Liver (tissue), 9 donors: ENCODE results near the gene CAPS. TPM values are rescaled to one million over a fixed set of nuclear protein-coding genes. Genes with fewer than 3 reads are reported as not detected.

Experiments
- DNase-seq: peaks from one replicate; pipeline ENCODE4 v3.0.0-alpha.2; 2017; ENCODE audit warnings: low spot score
- H3K27ac ChIP-seq, 2 donors: one replicate each; pipeline ENCODE4 v1.7.0; 2013; ENCODE audit warnings: inconsistent platforms in 2 of 2, low read length in 2 of 2, control low read depth in 1 of 2, low read depth in 1 of 2, mild to moderate bottlenecking in 1 of 2
- H3K27me3 ChIP-seq, 4 donors: one replicate each; pipeline versions ENCODE4 v1.6.1 to v1.7.0; 2013; ENCODE audit warnings: low read length in 3 of 4, inconsistent platforms in 1 of 4, mild to moderate bottlenecking in 1 of 4, moderate library complexity in 1 of 4; ENCODE audit not compliant: control insufficient read depth in 4 of 4, insufficient read depth in 4 of 4
- H3K36me3 ChIP-seq, 4 donors: one replicate each; pipeline versions ENCODE4 v1.6.1 to v1.7.0; 2013; ENCODE audit warnings: low read length in 3 of 4, mild to moderate bottlenecking in 3 of 4, low read depth in 1 of 4, moderate library complexity in 1 of 4; ENCODE audit not compliant: control insufficient read depth in 4 of 4, insufficient read depth in 3 of 4
- H3K4me1 ChIP-seq, 4 donors: one replicate each; pipeline versions ENCODE4 v1.6.1 to v1.7.0; 2013; ENCODE audit warnings: low read length in 3 of 4, mild to moderate bottlenecking in 3 of 4, moderate library complexity in 1 of 4; ENCODE audit not compliant: control insufficient read depth in 4 of 4, insufficient read depth in 4 of 4
- H3K4me3 ChIP-seq, 3 donors: one replicate each; pipeline versions ENCODE4 v1.6.1 to v1.7.0; 2013; ENCODE audit warnings: low read length in 3 of 3, control low read depth in 1 of 3, low read depth in 1 of 3, mild to moderate bottlenecking in 1 of 3
- H3K9ac ChIP-seq, 2 donors: one replicate each; pipeline ENCODE4 v1.7.0; 2013; ENCODE audit warnings: low read length in 2 of 2, mild to moderate bottlenecking in 2 of 2, moderate library complexity in 2 of 2, control low read depth in 1 of 2, low read depth in 1 of 2
- H3K9me3 ChIP-seq, 4 donors: one replicate each; pipeline versions ENCODE4 v1.6.1 to v1.7.0; 2013; ENCODE audit warnings: low read length in 3 of 4; ENCODE audit not compliant: control insufficient read depth in 4 of 4
- EGR1 ChIP-seq, 2 donors: IDR thresholded peaks; 2 replicates each; pipeline ENCODE4 v1.6.1; 2016 to 2018; ENCODE audit warnings: antibody characterized with exemption in 2 of 2, low read depth in 2 of 2
- FOXA1 ChIP-seq: IDR thresholded peaks from 2 replicates; pipeline ENCODE4 v1.6.1; 2016; ENCODE audit warnings: antibody characterized with exemption
- FOXA2 ChIP-seq: IDR thresholded peaks from 2 replicates; pipeline ENCODE4 v1.6.1; 2016; ENCODE audit warnings: antibody characterized with exemption
- GABPA ChIP-seq, 2 donors: IDR thresholded peaks in 1 of 2; conservative IDR thresholded peaks in 1 of 2; 2 replicates each; pipeline ENCODE4 v1.6.1; 2016; ENCODE audit warnings: antibody characterized with exemption in 2 of 2, mild to moderate bottlenecking in 1 of 2, moderate library complexity in 1 of 2
- HNF4A ChIP-seq, 2 donors: conservative IDR thresholded peaks; 2 replicates each; pipeline ENCODE4 v1.6.1; 2016; ENCODE audit warnings: antibody characterized with exemption in 2 of 2, mild to moderate bottlenecking in 2 of 2
- HNF4G ChIP-seq: IDR thresholded peaks from 2 replicates; pipeline ENCODE4 v1.6.1; 2016; ENCODE audit warnings: antibody characterized with exemption
- NR2F2 ChIP-seq: IDR thresholded peaks from 2 replicates; pipeline ENCODE4 v1.6.1; 2016; ENCODE audit warnings: antibody characterized with exemption
- RAD21 ChIP-seq, 2 donors: IDR thresholded peaks; 2 replicates each; pipeline ENCODE4 v1.6.1; 2016; ENCODE audit warnings: antibody characterized with exemption in 2 of 2, mild to moderate bottlenecking in 2 of 2
- RXRA ChIP-seq, 2 donors: IDR thresholded peaks; 2 replicates each; pipeline ENCODE4 v1.6.1; 2017 to 2018; ENCODE audit warnings: antibody characterized with exemption in 2 of 2, mild to moderate bottlenecking in 1 of 2
- SP1 ChIP-seq: IDR thresholded peaks from 2 replicates; pipeline ENCODE4 v1.6.1; 2018; ENCODE audit warnings: antibody characterized with exemption, mild to moderate bottlenecking
- TAF1 ChIP-seq: conservative IDR thresholded peaks from 2 replicates; pipeline ENCODE4 v1.6.1; 2016; ENCODE audit warnings: antibody characterized with exemption, mild to moderate bottlenecking
- YY1 ChIP-seq: IDR thresholded peaks from 2 replicates; pipeline ENCODE4 v1.6.1; 2016; ENCODE audit warnings: antibody characterized with exemption, mild to moderate bottlenecking
- WGBS: extraction: QIAGEN DNeasy Blood & Tissue Kit; methylation state at CpG from one replicate; pipeline ENCODE4 v1.1.7; 2013; 5-methylcytosine and 5-hydroxymethylcytosine counted together
- polyA plus RNA-seq, 2 donors: library from polyadenylated mRNA; stranded (reverse) in 1 of 2; unstranded in 1 of 2; fragments of 200-250 nt in 1 of 2; fragments of >200 nt in 1 of 2; fragmentation: Nextera tagmentation in 1 of 2; extraction: Ambion mirVana in 1 of 2; gene quantifications; one replicate each; pipeline versions ENCODE4 v1.2.1 to v1.2.3, GENCODE V29; 2013 to 2015
- total RNA-seq, 2 donors: library from RNA; depleted of rRNA; stranded (reverse); fragments of >200 nt; gene quantifications; one replicate each; pipeline ENCODE4 v1.2.3, GENCODE V29; 2014
- TF ChIP-seq, protein P1 (sequence below): IDR thresholded peaks from 2 replicates; pipeline ENCODE4 v1.6.1; 2016; ENCODE audit warnings: antibody characterized with exemption, mild to moderate bottlenecking
- TF ChIP-seq, protein P2 (sequence below): IDR thresholded peaks from 2 replicates; pipeline ENCODE4 v1.6.1; 2016; ENCODE audit warnings: antibody characterized with exemption
- TF ChIP-seq, protein P3 (sequence below): fragments of 150-350 bp; IDR thresholded peaks from 2 replicates; pipeline ENCODE4 v1.5.1; 2017; ENCODE audit warnings: improper control_type of control experiment, low read depth, low read length; ENCODE audit not compliant: missing input control
- TF ChIP-seq, protein P4 (sequence below): IDR thresholded peaks from 2 replicates; pipeline ENCODE4 v1.6.1; 2016; ENCODE audit warnings: antibody characterized with exemption
- donor health status: healthy.
- donor health status: healthy.
- donor health status: healthy.
- donor health status: healthy.
- donor health status: healthy.

Gene CAPS
- total and polyA plus RNA-seq, 4 donors: 2.1 to 11.4 (median 3.5) TPM

DNA sequence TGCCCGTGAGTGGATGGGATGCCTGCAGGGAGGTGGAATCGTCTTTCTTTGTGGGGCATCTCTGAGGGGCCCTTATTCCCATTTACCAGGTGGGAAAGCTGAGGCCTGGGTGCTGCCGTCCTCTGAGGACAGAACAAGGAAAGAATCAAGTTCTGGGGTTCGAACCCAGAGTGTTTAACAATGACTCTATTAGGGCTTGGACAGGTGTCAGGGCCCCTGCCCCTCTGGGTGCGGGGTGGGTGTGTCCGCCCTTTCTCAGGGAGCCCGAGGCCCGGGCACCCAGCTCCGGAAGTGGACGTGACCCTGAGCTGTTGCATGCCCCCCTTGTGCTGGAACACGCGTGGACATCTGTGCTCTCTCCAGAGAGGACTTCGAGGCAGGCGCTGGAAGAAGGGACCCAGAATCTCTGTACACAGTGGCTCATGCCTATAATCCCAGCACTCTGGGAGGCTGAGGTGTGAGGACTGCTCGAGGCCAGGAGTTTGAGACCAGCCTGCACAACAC lies 21.2 kb upstream of the CAPS start (continued):
- TF ChIP-seq, protein P1, sequence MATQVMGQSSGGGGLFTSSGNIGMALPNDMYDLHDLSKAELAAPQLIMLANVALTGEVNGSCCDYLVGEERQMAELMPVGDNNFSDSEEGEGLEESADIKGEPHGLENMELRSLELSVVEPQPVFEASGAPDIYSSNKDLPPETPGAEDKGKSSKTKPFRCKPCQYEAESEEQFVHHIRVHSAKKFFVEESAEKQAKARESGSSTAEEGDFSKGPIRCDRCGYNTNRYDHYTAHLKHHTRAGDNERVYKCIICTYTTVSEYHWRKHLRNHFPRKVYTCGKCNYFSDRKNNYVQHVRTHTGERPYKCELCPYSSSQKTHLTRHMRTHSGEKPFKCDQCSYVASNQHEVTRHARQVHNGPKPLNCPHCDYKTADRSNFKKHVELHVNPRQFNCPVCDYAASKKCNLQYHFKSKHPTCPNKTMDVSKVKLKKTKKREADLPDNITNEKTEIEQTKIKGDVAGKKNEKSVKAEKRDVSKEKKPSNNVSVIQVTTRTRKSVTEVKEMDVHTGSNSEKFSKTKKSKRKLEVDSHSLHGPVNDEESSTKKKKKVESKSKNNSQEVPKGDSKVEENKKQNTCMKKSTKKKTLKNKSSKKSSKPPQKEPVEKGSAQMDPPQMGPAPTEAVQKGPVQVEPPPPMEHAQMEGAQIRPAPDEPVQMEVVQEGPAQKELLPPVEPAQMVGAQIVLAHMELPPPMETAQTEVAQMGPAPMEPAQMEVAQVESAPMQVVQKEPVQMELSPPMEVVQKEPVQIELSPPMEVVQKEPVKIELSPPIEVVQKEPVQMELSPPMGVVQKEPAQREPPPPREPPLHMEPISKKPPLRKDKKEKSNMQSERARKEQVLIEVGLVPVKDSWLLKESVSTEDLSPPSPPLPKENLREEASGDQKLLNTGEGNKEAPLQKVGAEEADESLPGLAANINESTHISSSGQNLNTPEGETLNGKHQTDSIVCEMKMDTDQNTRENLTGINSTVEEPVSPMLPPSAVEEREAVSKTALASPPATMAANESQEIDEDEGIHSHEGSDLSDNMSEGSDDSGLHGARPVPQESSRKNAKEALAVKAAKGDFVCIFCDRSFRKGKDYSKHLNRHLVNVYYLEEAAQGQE: no peak
- TF ChIP-seq, protein P2, sequence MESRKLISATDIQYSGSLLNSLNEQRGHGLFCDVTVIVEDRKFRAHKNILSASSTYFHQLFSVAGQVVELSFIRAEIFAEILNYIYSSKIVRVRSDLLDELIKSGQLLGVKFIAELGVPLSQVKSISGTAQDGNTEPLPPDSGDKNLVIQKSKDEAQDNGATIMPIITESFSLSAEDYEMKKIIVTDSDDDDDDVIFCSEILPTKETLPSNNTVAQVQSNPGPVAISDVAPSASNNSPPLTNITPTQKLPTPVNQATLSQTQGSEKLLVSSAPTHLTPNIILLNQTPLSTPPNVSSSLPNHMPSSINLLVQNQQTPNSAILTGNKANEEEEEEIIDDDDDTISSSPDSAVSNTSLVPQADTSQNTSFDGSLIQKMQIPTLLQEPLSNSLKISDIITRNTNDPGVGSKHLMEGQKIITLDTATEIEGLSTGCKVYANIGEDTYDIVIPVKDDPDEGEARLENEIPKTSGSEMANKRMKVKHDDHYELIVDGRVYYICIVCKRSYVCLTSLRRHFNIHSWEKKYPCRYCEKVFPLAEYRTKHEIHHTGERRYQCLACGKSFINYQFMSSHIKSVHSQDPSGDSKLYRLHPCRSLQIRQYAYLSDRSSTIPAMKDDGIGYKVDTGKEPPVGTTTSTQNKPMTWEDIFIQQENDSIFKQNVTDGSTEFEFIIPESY: no peak
- no peak for TF ChIP-seq HNF4G

DNA sequence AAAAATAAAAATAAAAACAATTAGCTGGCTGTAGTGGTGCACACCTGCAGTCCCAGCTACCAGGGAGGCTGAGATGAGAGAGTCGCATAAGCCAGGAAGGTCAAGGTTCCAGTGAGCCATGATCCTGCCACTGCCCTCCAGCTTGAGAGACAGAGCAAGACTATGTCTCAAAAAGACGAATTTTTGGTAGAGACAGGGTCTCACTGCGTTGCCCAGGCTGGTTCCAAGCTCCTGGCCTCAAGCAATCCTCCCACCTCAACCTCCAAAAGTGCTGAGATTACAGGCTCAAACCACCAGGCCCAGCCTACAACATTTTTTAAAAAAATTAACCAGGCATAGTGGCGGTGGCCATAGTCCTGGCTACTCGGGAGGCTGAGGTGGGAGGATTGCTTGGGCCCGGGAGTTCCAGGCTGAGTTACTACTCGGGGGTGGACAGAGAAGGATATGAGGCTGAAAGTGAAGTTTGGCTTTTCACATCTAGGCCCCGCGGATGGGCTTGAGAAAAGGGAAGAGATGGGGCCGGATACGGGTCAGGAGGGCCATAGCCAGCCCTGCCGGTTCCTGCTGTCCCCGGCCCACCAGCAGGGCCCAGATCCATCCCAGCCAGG lies 20.7 kb upstream of the CAPS start:
- Histone ChIP-seq H3K4me3 (no peak overlapping the region), H3K27me3 (no peaks in the 10 kb centered on the region), H3K36me3 (peaks cover 6 to 22% (median 9%) of the 10 kb centered on the region in 4 donors), H3K9ac (no peak overlapping the region), H3K27ac (no peak overlapping the region), H3K4me1 (peaks cover 0 to 11% (median 3%) of the 10 kb centered on the region in 4 donors), H3K9me3 (no peaks in the 10 kb centered on the region)
- WGBS: 82% methylated on average over 13 of the region's 13 CpGs
- TF ChIP-seq FOXA1 (no peak), NR2F2 (no peak), HNF4G (no peak), RXRA (IDR thresholded peaks at IDR 0.05) (no peak), EGR1 (IDR thresholded peaks at IDR 0.05; ENCODE audit: low read depth in 2 of 2) (no peak), FOXA2 (no peak), HNF4A (conservative IDR thresholded peaks at IDR 0.05) (no peak), GABPA (IDR thresholded peaks at IDR 0.05 in 1 of 2, conservative IDR thresholded peaks at IDR 0.05 in 1 of 2) (no peak), YY1 (no peak), SP1 (no peak), TAF1 (no peak), RAD21 (IDR thresholded peaks at IDR 0.05) (no peak)
- TF ChIP-seq, protein P3, sequence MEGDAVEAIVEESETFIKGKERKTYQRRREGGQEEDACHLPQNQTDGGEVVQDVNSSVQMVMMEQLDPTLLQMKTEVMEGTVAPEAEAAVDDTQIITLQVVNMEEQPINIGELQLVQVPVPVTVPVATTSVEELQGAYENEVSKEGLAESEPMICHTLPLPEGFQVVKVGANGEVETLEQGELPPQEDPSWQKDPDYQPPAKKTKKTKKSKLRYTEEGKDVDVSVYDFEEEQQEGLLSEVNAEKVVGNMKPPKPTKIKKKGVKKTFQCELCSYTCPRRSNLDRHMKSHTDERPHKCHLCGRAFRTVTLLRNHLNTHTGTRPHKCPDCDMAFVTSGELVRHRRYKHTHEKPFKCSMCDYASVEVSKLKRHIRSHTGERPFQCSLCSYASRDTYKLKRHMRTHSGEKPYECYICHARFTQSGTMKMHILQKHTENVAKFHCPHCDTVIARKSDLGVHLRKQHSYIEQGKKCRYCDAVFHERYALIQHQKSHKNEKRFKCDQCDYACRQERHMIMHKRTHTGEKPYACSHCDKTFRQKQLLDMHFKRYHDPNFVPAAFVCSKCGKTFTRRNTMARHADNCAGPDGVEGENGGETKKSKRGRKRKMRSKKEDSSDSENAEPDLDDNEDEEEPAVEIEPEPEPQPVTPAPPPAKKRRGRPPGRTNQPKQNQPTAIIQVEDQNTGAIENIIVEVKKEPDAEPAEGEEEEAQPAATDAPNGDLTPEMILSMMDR: no peak
- TF ChIP-seq, protein P1: no peak
- TF ChIP-seq, protein P4, sequence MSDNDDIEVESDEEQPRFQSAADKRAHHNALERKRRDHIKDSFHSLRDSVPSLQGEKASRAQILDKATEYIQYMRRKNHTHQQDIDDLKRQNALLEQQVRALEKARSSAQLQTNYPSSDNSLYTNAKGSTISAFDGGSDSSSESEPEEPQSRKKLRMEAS: no peak
- DNase-seq: no peak
